NOMO-1 treated with dmso at 0.1 percent for 144 hours (cell line): ENCODE measurements around the gene CTNND2.

Experiments
- DNase-seq: peaks from one replicate; lab custom pipeline; 2025; ENCODE audit not compliant: unreplicated experiment; lab: John Stamatoyannopoulos, UW

The CTNND2 gene

GRCh38 chr5:11397549-11397948, 506.7 kb downstream of the CTNND2 start:
- no peak for DNase-seq

GRCh38 chr5:11396917-11397316, 507.3 kb downstream of the CTNND2 start:
- DNase-seq, result no peak

- no peak for DNase-seq
Measured at GRCh38 chr5:11394933-11395332, 509.3 kb downstream of the CTNND2 start.

- DNase-seq, result no peak
Measured at GRCh38 chr5:11390291-11390767, 513.9 kb downstream of the CTNND2 start.

GRCh38 chr5:11387382-11387781, 516.9 kb downstream of the CTNND2 start:
- no peak for DNase-seq

GRCh38 chr5:11386398-11386797, 517.8 kb downstream of the CTNND2 start:
- no peak for DNase-seq

- DNase-seq, result no peak
Measured at GRCh38 chr5:11385901-11386293, 518.3 kb downstream of the CTNND2 start.

- no peak for DNase-seq
Measured at GRCh38 chr5:11385251-11385900, 518.9 kb downstream of the CTNND2 start.

GRCh38 chr5:11384441-11385250, 519.6 kb downstream of the CTNND2 start:
- DNase-seq, result no peak

- no peak for DNase-seq
Measured at GRCh38 chr5:11383506-11384095, 520.6 kb downstream of the CTNND2 start.

- DNase-seq, result no peak
Measured at GRCh38 chr5:11378461-11378860, 525.8 kb downstream of the CTNND2 start.

- no peak for DNase-seq
Measured at GRCh38 chr5:11377896-11378295, 526.4 kb downstream of the CTNND2 start.

GRCh38 chr5:11372191-11372590, 532.1 kb downstream of the CTNND2 start:
- DNase-seq, result no peak

- DNase-seq, result no peak
Measured at GRCh38 chr5:11371021-11371420, 533.2 kb downstream of the CTNND2 start.

GRCh38 chr5:11364531-11364930, 539.7 kb downstream of the CTNND2 start:
- no peak for DNase-seq

GRCh38 chr5:11363631-11364178, 540.5 kb downstream of the CTNND2 start:
- DNase-seq, result no peak

- no peak for DNase-seq
Measured at GRCh38 chr5:11361768-11362167, 542.5 kb downstream of the CTNND2 start.

- DNase-seq, result no peak
Measured at GRCh38 chr5:11357928-11358327, 546.3 kb downstream of the CTNND2 start.

GRCh38 chr5:11355491-11355890, 548.8 kb downstream of the CTNND2 start:
- DNase-seq, result no peak

- no peak for DNase-seq
Measured at GRCh38 chr5:11346336-11346735, 557.9 kb downstream of the CTNND2 start.

- no peak for DNase-seq
Measured at GRCh38 chr5:11335881-11336760, 568.1 kb downstream of the CTNND2 start.
